GM12873 (cell line): ENCODE measurements around the gene NCOR2.

Experiments used
- TF ChIP-seq, protein P1 (sequence below): IDR thresholded peaks from 2 replicates; pipeline ENCODE4 v1.5.1; 2012; ENCODE audit warnings: low read depth, mild to moderate bottlenecking, moderate library complexity, low read length, control low read depth; ENCODE audit not compliant: insufficient read depth; ENCODE audit errors: missing control alignments

Gene NCOR2

DNA sequence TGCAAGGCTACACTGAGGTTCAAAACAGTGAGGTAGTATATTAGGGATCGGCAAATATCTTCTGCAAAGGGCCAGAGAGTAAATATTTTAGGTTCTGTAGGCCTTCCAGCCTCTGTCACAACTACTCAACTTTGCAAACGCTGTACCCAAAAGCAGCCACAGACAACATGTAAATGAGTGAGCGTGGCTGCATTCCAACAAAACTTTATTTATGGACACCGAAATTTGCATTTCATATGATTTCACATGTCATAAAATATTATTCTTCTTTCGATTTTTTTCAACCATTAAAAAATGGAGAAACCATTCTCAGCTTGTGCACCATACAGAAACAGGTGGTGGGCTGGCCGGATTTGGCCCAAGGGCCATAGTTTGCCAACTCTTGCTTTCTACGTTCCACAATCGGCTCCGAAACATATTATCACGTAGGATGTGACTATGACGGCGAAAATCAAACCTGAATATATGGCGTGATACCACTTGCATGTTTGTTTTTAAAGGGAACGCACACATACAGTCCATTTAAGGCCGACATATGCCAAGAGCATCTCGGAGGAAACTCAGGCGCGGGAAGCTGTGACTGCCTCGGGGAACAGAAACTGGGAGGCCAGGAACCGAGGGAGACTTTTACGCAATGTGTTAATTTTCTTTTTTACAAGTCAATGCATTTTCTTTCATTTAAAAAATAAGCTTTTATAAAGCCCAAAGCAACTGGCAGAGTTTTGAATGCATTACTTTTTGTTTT, 7.1 kb downstream of the NCOR2 start:
- TF ChIP-seq, protein P1, sequence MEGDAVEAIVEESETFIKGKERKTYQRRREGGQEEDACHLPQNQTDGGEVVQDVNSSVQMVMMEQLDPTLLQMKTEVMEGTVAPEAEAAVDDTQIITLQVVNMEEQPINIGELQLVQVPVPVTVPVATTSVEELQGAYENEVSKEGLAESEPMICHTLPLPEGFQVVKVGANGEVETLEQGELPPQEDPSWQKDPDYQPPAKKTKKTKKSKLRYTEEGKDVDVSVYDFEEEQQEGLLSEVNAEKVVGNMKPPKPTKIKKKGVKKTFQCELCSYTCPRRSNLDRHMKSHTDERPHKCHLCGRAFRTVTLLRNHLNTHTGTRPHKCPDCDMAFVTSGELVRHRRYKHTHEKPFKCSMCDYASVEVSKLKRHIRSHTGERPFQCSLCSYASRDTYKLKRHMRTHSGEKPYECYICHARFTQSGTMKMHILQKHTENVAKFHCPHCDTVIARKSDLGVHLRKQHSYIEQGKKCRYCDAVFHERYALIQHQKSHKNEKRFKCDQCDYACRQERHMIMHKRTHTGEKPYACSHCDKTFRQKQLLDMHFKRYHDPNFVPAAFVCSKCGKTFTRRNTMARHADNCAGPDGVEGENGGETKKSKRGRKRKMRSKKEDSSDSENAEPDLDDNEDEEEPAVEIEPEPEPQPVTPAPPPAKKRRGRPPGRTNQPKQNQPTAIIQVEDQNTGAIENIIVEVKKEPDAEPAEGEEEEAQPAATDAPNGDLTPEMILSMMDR, result no peak

DNA sequence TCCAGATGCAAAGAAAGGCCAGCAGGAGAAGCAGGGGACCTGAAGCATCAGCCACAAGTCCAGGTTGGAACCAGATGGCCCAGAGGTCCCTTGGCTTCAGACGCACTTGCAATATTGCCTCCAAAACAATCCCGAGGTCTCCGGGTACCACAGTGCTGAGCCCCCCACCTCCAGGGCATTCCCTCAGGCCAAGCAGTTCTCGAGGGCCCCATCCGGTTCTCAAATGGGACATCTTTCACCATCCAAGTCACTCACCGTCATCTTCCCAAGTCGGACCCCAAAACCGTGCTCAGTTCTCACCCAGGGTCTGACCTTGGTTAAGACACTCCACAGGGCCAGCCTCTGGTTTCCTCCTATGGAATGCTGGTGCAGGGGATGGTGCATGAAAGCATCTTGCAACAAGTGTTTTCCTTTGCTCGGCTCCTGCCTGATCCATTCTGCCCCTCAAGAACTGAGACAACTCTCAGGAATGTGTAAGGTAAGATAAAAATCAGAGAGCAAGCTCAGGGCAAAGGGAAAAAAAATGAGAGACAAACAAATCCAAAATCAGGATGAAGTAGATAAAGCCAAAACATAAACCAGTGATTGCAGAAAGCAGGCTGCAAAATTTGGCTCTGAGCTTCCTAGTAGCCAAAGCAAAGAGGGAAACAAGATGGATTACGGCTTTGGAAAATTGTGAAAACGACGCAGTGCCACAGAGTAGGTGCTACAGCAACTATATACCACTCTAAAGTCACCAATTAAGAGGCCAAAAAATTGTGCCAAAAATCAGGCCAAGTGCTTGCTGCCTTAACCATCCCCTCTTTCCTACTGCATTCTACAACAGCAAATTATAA, 8.0 kb downstream of the NCOR2 start:
- TF ChIP-seq, protein P1, result no peak

DNA sequence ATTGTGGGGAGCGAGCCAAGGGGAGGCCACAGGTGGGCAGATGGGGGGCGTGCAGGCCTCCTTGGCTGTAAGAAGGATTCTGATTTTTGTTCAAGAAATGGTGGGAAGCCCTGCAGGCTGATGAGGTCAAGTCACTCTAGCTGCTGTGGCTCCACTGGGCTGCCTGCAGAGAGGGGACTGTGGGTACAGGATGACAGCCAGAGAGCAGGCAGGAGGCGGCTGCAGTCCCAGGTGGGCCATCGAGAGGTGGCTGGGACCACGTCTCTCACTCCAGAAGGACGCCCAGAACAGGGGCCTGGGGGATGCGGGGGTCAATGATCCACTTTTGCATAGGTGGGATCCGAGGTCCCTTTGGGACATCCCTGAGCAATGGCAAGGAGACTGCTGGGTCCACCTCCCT, 9.1 kb downstream of the NCOR2 start:
- TF ChIP-seq, protein P1, result no peak

DNA sequence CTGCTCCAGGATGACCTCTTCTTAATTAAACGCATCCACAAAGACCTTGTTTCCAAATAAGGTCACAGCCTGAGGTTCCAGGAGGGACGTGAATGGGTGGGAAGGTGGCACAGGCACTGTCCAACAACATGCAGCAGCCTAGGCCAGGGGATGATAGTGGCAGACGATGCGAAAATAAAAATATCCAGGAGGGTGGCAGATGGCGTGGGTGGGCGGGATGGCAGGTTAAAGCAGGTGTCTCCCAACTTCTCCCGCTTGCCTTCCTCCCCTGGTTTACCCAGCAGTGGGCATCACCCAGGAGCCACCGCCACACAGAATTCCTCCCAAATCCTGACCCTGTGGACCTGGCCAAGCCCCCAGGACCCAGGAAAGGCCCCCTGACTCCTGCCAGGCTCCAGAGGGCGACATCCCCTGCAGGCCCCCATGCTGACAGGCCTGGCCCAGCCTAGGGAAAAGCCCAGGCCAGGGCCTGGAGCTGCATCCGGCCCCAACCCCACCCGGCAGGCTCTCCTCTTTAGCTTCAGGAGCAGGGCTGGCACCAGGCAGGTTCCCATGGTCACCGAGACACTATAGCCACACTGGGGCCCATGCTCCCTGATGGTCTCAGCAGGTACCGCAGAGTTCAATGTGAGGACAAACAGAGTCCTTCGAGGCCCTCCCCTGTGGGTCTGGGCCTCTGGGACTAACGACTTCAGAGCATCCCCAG, 9.7 kb downstream of the NCOR2 start:
- TF ChIP-seq, protein P1, result no peak

DNA sequence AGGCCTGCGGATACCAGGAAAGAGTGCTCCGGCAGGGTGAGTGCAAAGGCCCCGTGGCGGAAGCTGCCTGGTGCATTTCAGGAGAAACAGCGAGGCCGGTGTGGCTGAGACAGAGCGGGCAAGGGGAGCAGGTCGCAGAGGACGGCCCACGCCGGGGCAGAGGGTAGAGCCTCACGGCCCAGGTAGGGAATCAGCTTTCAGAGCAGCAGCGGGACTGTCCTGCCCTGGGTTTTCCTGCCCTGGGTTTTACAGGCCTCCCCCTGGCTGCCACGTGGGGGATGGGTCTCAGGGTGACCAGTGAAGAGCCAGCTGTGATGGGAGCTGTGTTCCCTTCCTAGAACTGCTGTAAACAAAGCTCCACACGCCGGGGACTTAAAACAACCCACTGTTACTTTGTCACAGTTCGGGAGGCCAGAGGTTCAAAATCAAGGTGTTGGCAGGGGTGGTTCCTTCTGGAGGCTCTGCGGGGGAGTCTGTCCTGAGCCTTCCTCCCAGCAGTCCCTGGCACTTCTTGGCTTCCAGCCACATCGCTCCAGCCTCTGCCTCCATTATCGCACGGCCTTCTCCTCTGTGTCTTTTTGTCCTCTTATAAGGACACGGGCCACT, 10.4 kb downstream of the NCOR2 start:
- TF ChIP-seq, protein P1, result no peak

DNA sequence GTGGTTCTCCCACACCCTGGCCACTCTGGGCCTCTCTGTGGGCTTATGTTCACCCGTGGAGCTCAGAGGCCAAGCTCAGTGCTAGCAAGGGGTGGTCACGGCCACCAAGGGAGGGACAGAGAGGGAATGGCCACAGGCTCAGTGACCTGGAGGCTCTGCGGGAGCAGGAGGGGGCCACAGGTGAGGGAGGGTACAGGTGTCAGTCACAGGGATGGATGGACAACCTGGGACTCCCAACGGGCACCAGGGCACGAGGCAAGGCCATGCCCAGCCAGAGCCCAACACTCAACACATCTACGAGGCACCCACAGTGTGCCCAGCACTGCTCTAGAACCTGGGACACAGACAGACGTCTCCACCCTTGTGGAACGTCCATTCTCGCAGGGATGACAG, 11.3 kb downstream of the NCOR2 start:
- TF ChIP-seq, protein P1, result no peak
